Hippocampal formation (tissue), 2 donors: Measurements from ENCODE around the gene PRAMEF1.
"Not testable (repeated sequence)": the region's sequence is repeated elsewhere in the genome, so short reads cannot be mapped to it uniquely, and the experiment has no call there.

Experiments used
- DNase-seq, 2 donors: peaks; one replicate each; lab custom pipeline; 2025; lab: John Stamatoyannopoulos, UW

The PRAMEF1 gene

GRCh38 chr1:12775443-12775842 is 15.8 kb upstream of the PRAMEF1 start:
- DNase-seq = no peak

GRCh38 chr1:12776801-12777557 is 14.2 kb upstream of the PRAMEF1 start:
- DNase-seq = no peak

GRCh38 chr1:12778061-12778460 is 13.1 kb upstream of the PRAMEF1 start:
- no peak for DNase-seq

GRCh38 chr1:12778907-12779306 is 12.3 kb upstream of the PRAMEF1 start:
- peak in 1 of 2 donors; percentile 1 for DNase-seq

- DNase-seq = not testable (repeated sequence)
Observed at GRCh38 chr1:12781488-12781887, 9.7 kb upstream of the PRAMEF1 start.

DNA sequence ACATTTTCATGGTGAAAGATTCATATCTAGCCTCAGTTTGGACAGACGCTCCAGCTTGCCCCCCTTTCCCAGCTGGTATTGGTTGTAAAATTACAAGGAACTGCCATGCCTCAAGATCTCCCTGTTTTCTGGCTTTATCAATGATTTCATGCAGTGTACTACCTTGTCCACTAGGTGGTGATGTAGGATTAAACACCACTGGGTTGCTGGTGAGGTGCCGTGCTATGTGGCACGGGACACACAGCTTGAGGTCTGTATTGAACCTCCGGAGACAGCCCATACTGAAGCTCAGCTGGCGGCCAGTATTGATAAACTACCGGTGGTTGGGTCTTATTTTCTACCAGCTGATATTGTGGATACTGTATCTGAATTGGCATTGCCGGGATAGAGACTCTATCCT is 7.4 kb upstream of the PRAMEF1 start:
- DNase-seq = not testable (repeated sequence)

- DNase-seq = not testable (repeated sequence)
Observed at GRCh38 chr1:12784729-12785128, 6.5 kb upstream of the PRAMEF1 start.

DNA sequence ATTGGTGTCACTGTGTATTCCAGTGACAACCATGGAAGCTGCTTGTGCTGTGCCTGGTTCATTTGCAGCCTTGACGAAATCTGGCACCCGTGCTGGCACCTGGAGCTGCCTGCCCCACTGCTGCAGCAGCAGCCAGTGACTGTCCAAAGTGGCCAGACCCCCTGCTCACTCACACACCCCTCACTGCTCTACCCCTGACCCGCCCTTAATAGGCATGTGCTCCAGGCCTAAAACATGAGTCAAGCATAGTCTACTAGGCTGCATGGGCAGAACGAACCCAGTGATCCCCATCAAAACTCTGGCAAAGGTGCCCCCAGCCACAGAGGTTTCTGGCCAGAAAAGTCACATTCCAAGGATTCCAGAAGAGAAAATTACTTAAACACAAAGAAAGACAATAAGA is 7.7 kb downstream of the PRAMEF1 start:
- DNase-seq = no peak

- no peak for DNase-seq
Observed at GRCh38 chr1:12799730-12800129, 8.5 kb downstream of the PRAMEF1 start.

DNA sequence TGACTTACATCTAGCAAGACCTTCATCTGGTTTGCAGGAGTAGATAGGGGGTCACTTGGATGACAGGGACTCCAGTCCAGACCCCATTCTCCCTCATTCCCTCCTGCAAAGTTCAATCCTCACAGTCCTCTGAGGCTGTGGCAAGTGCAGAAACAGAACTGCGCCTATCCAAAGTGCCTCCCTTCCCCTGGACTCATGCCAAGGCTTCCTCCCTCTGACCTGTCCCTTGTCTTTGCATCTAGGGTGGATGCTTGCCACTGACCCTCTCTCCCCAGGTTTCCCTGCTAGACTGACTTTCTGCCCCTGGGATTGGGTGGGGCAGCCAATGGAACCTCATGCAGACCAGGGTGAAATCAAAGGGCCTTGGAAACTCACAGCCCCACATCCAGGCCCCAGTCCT is 18.7 kb downstream of the PRAMEF1 start:
- no peak for DNase-seq

- DNase-seq = no peak
Observed at GRCh38 chr1:12810691-12811408, 19.7 kb downstream of the PRAMEF1 start.

- DNase-seq = no peak
Observed at GRCh38 chr1:12811409-12811784, 20.2 kb downstream of the PRAMEF1 start.

DNA sequence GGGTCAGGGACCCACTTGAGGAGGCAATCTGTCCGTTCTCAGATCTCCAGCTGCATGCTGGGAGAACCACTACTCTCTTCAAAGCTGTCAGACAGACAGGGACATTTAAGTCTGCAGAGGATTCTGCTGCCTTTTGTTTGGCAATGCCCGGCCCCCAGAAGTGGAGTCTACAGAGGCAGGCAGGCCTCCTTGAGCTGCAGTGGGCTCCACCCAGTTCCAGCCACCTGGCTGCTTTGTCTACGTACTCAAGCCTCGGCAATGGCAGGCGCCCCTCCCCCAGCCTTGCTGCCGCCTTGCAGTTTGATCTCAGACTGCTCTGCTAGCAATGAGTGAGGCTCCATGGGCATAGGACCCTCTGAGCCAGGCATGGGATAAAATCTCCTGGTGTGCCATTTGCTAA is 27.9 kb downstream of the PRAMEF1 start:
- not testable (repeated sequence) for DNase-seq

- not testable (repeated sequence) for DNase-seq
Observed at GRCh38 chr1:12831310-12831709, 40.1 kb downstream of the PRAMEF1 start, which contains the start of gene PRAMEF11. TSS of gene PRAMEF11 (minus strand) at chr1:12831410. CDS start at chr1:12828789, 2,621 bp downstream.

DNA sequence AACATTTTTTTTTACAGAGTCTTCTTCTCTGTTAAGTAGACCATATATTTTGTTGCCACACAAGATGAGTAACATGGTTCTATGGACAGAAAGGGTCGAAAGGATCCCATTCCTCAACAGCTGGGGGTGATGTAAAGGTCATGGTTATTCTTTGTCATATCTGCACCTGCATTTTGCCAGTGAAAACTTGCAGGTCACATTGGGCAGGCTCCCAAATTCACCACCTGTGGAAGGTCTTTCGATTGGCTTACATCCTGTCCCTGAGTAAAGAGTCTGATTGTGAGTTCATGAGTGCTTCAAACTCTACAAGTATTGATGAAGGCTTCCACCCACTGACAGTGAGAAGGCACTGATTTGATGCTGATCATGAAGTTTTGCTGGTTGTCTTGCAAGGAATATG is 42.1 kb downstream of the PRAMEF1 start:
- DNase-seq = not testable (repeated sequence)
